SK-N-SH (cell line): Measurements from ENCODE around the gene ASB3. TPM values are rescaled to one million over a fixed set of nuclear protein-coding genes. Genes with fewer than 3 reads are reported as not detected.
"Not testable (repeated sequence)": the region's sequence is repeated elsewhere in the genome, so short reads cannot be mapped to it uniquely, and the experiment has no call there.

Experiments used
- CTCF ChIA-PET: fragments of 300-600, 350-600 bp; formaldehyde crosslinking; extraction: SDS; loops from one replicate; lab custom pipeline; 2021; lab: Yijun Ruan, JAX
- POLR2A ChIA-PET: fragments of 350-600 bp; sonication (Branson Sonifier 250); formaldehyde crosslinking; extraction: SDS; loops from one replicate; lab custom pipeline; 2020; ENCODE audit warnings: antibody characterized with exemption, inconsistent platforms; lab: Yijun Ruan, JAX
- DNase-seq: peaks from one replicate; pipeline ENCODE4 v3.0.0; 2012
- H2AFZ ChIP-seq: fragments of 200-600 bp; sonication (generic); 2 replicates; pipeline ENCODE4 v1.8.1; 2016; ENCODE audit warnings: antibody characterized with exemption, mild to moderate bottlenecking, low read depth
- H3F3A ChIP-seq: fragments of 200-600 bp; sonication (generic); replicated peaks from 2 replicates; pipeline ENCODE3; 2016; ENCODE audit warnings: antibody characterized with exemption, mild to moderate bottlenecking; ENCODE audit not compliant: insufficient read depth
- H3K27ac ChIP-seq, 2 experiments: fragments of 200-500 bp in 1 of 2; fragments of 200-600 bp in 1 of 2; sonication (Bioruptor generic) in 1 of 2; sonication (generic), shearing (Covaris generic) in 1 of 2; 2 replicates each; pipeline versions ENCODE4 v1.5.1 to v1.6.1; 2014 to 2016; ENCODE audit warnings: low read depth in 2 of 2, inconsistent platforms in 1 of 2, low read length in 1 of 2, mild to moderate bottlenecking in 1 of 2, mixed read lengths in 1 of 2
- H3K27me3 ChIP-seq: fragments of 200-600 bp; sonication (generic), shearing (Covaris generic); 2 replicates; pipeline ENCODE4 v1.6.1; 2016; ENCODE audit warnings: mixed run types; ENCODE audit not compliant: insufficient read depth
- H3K36me3 ChIP-seq, 2 experiments: fragments of 200-500 bp in 1 of 2; fragments of 200-600 bp in 1 of 2; sonication (Bioruptor generic) in 1 of 2; sonication (generic) in 1 of 2; replicated peaks in 1 of 2; 2 replicates each; pipeline versions ENCODE3 to v1.5.1; 2014 to 2016; ENCODE audit warnings: low read length in 1 of 2, mild to moderate bottlenecking in 1 of 2; ENCODE audit not compliant: insufficient read depth in 2 of 2, control insufficient read depth in 1 of 2
- H3K4me1 ChIP-seq, 2 experiments: fragments of 200-500 bp in 1 of 2; fragments of 200-600 bp in 1 of 2; sonication (Bioruptor generic) in 1 of 2; sonication (generic), shearing (Covaris generic) in 1 of 2; 2 replicates each; pipeline versions ENCODE4 v1.5.1 to v1.6.1; 2014 to 2016; ENCODE audit warnings: low read depth in 1 of 2, low read length in 1 of 2, mixed run types in 1 of 2; ENCODE audit not compliant: insufficient read depth in 2 of 2, control insufficient read depth in 1 of 2
- H3K4me2 ChIP-seq: fragments of 200-600 bp; sonication (generic), shearing (Covaris generic); 2 replicates; pipeline ENCODE4 v1.6.1; 2017; ENCODE audit warnings: mixed run types
- H3K4me3 ChIP-seq, 2 experiments: fragments of 200-500 bp in 1 of 2; fragments of 200-600 bp in 1 of 2; sonication (Bioruptor generic) in 1 of 2; sonication (generic), shearing (Covaris generic) in 1 of 2; 2 replicates each; pipeline versions ENCODE4 v1.5.1 to v1.8.1; 2014 to 2016; ENCODE audit warnings: low read depth in 2 of 2, inconsistent platforms in 1 of 2, low read length in 1 of 2, mild to moderate bottlenecking in 1 of 2, mixed read lengths in 1 of 2, moderate library complexity in 1 of 2
- H3K79me2 ChIP-seq: fragments of 200-600 bp; sonication (generic); 2 replicates; pipeline ENCODE4 v1.8.1; 2017; ENCODE audit warnings: mild to moderate bottlenecking; ENCODE audit not compliant: insufficient read depth
- H3K9ac ChIP-seq: fragments of 200-600 bp; sonication (generic); 2 replicates; pipeline ENCODE4 v1.6.1; 2017; ENCODE audit warnings: mixed run types
- H3K9me2 ChIP-seq: fragments of 200-600 bp; sonication (generic); 2 replicates; pipeline ENCODE4 v1.6.1; 2017; ENCODE audit warnings: mixed run types
- H3K9me3 ChIP-seq: fragments of 200-600 bp; sonication (generic); 2 replicates; pipeline ENCODE4 v1.6.1; 2017; ENCODE audit warnings: mixed run types, mild to moderate bottlenecking, moderate library complexity
- H4K20me1 ChIP-seq: fragments of 200-600 bp; sonication (generic); 2 replicates; pipeline ENCODE4 v1.6.1; 2017; ENCODE audit warnings: mild to moderate bottlenecking, mixed run types; ENCODE audit not compliant: insufficient read depth
- CHD2 ChIP-seq: fragments of 150-350 bp; IDR thresholded peaks from 2 replicates; pipeline ENCODE4 v1.6.1; 2018; ENCODE audit warnings: low read length; ENCODE audit not compliant: partially characterized antibody
- ELF1 ChIP-seq: IDR thresholded peaks from 2 replicates; pipeline ENCODE4 v1.4.0; 2012
- EP300 ChIP-seq, 2 experiments: IDR thresholded peaks; 2 replicates each; pipeline versions ENCODE4 v1.4.0 to v1.6.1; 2012; ENCODE audit warnings: borderline replicate concordance in 1 of 2, low read depth in 1 of 2, low read length in 1 of 2
- EZH2phosphoT487 ChIP-seq: fragments of 200-600 bp; sonication (generic); IDR thresholded peaks from 2 replicates; pipeline ENCODE4 v1.6.1; 2017; ENCODE audit warnings: low read depth, mixed run types, mild to moderate bottlenecking, antibody characterized with exemption, moderate library complexity, borderline replicate concordance
- NRF1 ChIP-seq: IDR thresholded peaks from 2 replicates; pipeline ENCODE4 v1.6.1; 2012; ENCODE audit warnings: low read depth, mild to moderate bottlenecking, low read length
- RAD21 ChIP-seq: IDR thresholded peaks from 2 replicates; pipeline ENCODE4 v1.6.1; 2012; ENCODE audit warnings: mild to moderate bottlenecking, low read length
- RCOR1 ChIP-seq: fragments of 150-350 bp; IDR thresholded peaks from 2 replicates; pipeline ENCODE4 v1.6.1; 2017; ENCODE audit warnings: antibody characterized with exemption, low read length
- RFX5 ChIP-seq: IDR thresholded peaks from 2 replicates; pipeline ENCODE4 v1.6.1; 2012; ENCODE audit warnings: mild to moderate bottlenecking, improper control_type of control experiment, low read length
- SMC3 ChIP-seq: IDR thresholded peaks from 2 replicates; pipeline ENCODE4 v1.6.1; 2012; ENCODE audit warnings: low read depth, low read length, improper control_type of control experiment
- TEAD4 ChIP-seq: IDR thresholded peaks from 2 replicates; pipeline ENCODE4 v1.4.0; 2012; ENCODE audit warnings: mild to moderate bottlenecking, borderline replicate concordance; ENCODE audit not compliant: insufficient read depth
- WGBS: methylation state at CpG from one replicate; pipeline ENCODE4 v1.1.6; 2017; ENCODE audit warnings: low lambda C conversion rate; 5-methylcytosine and 5-hydroxymethylcytosine counted together
- polyA plus RNA-seq, 3 experiments: library from polyadenylated mRNA; depleted of rRNA; stranded (reverse); fragments of >200 nt; gene quantifications; 2 replicates each; pipeline ENCODE4 v1.2.3, GENCODE V29; 2012
- TF ChIP-seq, protein P1 (sequence below): IDR thresholded peaks from 2 replicates; pipeline ENCODE4 v1.6.1; 2012; ENCODE audit warnings: mild to moderate bottlenecking, low read depth, low read length, moderate library complexity
- TF ChIP-seq, protein P2 (sequence below): fragments of 150-350 bp; IDR thresholded peaks from 2 replicates; pipeline ENCODE4 v1.6.1; 2016; ENCODE audit warnings: mild to moderate bottlenecking, low read depth, low read length
- TF ChIP-seq, protein P3 (sequence below): fragments of 200-600 bp; sonication (generic); IDR thresholded peaks from 2 replicates; pipeline ENCODE4 v1.6.1; 2017; ENCODE audit warnings: antibody characterized with exemption, mild to moderate bottlenecking, moderate library complexity
- TF ChIP-seq, protein P4 (sequence below): IDR thresholded peaks from 2 replicates; pipeline ENCODE4 v1.4.0; 2012; ENCODE audit warnings: low read depth, borderline replicate concordance

ASB3 gene
- polyA plus RNA-seq, 1 of the 3 experiments (the other 2 are of a cell fraction) = 16.2 TPM

DNA sequence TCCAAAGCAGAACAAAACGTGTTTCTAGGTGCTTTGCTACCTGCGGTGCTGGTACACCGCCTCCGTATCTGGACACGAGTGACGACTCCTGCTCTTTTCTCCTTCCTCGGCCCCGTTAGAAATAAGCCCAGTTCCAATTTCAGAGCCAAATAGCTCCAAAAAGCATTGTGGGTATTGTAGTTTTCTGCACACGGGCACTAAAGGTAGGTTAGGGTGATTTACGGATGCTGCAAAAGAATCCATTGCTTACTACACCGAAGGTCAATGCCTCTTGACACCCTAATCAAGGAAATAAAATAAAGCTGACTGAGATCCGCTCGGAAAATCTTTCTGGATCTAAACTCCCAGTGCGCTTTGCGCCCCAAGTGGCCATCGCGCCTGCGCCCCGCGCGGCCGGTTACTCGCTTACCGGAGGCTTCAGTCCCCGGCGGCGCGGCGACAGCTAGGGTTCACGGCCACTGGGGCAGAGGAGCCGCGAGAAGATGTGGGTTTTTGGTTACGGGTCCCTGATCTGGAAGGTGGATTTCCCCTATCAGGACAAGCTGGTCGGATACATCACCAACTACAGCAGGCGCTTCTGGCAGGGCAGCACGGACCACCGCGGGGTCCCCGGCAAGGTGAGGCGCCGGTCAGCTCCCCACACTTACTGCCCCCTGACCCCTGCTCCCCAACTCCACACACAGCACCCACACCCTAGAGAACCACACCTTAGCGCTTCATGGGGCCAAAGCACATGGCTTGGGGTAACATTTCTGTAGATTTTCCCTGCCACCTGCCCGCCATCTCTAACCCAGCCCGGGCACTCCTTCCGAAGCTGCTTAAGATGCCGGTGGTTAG, 19.1 kb downstream of the ASB3 start, which contains the start of gene CHAC2 (continued):
- TF ChIP-seq EZH2phosphoT487 (no peak), EP300 (IDR thresholded peaks at IDR 0.05; ENCODE audit: borderline replicate concordance in 1 of 2, low read depth in 1 of 2, low read length in 1 of 2) (no peak), CHD2 (peak; percentile 61), RFX5 (no peak), TEAD4 (no peak), SMC3 (no peak), RCOR1 (no peak), ELF1 (0 out of 2 replicates have a peak, but pooled peaks have one; percentile 24)
- TF ChIP-seq, protein P1, sequence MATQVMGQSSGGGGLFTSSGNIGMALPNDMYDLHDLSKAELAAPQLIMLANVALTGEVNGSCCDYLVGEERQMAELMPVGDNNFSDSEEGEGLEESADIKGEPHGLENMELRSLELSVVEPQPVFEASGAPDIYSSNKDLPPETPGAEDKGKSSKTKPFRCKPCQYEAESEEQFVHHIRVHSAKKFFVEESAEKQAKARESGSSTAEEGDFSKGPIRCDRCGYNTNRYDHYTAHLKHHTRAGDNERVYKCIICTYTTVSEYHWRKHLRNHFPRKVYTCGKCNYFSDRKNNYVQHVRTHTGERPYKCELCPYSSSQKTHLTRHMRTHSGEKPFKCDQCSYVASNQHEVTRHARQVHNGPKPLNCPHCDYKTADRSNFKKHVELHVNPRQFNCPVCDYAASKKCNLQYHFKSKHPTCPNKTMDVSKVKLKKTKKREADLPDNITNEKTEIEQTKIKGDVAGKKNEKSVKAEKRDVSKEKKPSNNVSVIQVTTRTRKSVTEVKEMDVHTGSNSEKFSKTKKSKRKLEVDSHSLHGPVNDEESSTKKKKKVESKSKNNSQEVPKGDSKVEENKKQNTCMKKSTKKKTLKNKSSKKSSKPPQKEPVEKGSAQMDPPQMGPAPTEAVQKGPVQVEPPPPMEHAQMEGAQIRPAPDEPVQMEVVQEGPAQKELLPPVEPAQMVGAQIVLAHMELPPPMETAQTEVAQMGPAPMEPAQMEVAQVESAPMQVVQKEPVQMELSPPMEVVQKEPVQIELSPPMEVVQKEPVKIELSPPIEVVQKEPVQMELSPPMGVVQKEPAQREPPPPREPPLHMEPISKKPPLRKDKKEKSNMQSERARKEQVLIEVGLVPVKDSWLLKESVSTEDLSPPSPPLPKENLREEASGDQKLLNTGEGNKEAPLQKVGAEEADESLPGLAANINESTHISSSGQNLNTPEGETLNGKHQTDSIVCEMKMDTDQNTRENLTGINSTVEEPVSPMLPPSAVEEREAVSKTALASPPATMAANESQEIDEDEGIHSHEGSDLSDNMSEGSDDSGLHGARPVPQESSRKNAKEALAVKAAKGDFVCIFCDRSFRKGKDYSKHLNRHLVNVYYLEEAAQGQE = no peak
- TF ChIP-seq, protein P2, sequence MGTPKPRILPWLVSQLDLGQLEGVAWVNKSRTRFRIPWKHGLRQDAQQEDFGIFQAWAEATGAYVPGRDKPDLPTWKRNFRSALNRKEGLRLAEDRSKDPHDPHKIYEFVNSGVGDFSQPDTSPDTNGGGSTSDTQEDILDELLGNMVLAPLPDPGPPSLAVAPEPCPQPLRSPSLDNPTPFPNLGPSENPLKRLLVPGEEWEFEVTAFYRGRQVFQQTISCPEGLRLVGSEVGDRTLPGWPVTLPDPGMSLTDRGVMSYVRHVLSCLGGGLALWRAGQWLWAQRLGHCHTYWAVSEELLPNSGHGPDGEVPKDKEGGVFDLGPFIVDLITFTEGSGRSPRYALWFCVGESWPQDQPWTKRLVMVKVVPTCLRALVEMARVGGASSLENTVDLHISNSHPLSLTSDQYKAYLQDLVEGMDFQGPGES = no peak
- TF ChIP-seq, protein P3, sequence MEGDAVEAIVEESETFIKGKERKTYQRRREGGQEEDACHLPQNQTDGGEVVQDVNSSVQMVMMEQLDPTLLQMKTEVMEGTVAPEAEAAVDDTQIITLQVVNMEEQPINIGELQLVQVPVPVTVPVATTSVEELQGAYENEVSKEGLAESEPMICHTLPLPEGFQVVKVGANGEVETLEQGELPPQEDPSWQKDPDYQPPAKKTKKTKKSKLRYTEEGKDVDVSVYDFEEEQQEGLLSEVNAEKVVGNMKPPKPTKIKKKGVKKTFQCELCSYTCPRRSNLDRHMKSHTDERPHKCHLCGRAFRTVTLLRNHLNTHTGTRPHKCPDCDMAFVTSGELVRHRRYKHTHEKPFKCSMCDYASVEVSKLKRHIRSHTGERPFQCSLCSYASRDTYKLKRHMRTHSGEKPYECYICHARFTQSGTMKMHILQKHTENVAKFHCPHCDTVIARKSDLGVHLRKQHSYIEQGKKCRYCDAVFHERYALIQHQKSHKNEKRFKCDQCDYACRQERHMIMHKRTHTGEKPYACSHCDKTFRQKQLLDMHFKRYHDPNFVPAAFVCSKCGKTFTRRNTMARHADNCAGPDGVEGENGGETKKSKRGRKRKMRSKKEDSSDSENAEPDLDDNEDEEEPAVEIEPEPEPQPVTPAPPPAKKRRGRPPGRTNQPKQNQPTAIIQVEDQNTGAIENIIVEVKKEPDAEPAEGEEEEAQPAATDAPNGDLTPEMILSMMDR = no peak; the same call in 1 of the 2 replicates

DNA sequence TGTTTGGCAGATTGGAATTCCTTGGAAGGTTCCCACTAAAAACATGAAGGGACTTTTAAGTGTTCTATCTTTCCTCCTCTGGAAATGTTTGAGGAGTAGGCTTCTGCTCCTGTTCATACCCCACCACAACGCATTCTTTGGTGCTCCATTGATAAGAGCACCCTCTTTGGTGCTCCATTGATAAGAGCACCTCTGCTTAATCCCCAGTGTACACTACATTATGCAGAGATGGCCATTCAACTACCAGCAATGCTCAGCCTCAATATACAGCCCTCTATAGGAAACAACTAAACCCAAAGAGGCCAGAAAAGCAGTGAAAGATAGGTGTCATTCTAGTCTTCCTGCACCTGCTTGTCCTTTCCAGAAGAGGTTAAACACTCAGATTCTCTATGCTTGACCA, 21.0 kb downstream of the ASB3 start:
- Histone ChIP-seq H3K4me3 (no peak overlapping the region), H2AFZ (no peak overlapping the region), H3K27me3 (no peaks in the 10 kb centered on the region), H3K4me1 (peaks cover 4 to 5% of the 10 kb centered on the region in 2 experiments; a peak in 3 of 4 replicates), H3K9me3 (no peaks in the 10 kb centered on the region), H3K9ac (no peak overlapping the region), H3K9me2 (no peaks in the 10 kb centered on the region), H3K36me3 (peaks cover 15 to 35% of the 10 kb centered on the region in 2 experiments), H3K27ac (no peak overlapping the region), H3F3A (peaks cover 11% of the 10 kb centered on the region), H3K4me2 (no peak overlapping the region), H4K20me1 (no peaks in the 10 kb centered on the region), H3K79me2 (peaks cover 39% of the 10 kb centered on the region)
- 93% methylated on average over 1 of the region's 1 CpG for WGBS
- ChIA-PET POLR2A (no interaction called here), CTCF (no interaction called here)
- DNase-seq = no peak
- TF ChIP-seq, protein P4, sequence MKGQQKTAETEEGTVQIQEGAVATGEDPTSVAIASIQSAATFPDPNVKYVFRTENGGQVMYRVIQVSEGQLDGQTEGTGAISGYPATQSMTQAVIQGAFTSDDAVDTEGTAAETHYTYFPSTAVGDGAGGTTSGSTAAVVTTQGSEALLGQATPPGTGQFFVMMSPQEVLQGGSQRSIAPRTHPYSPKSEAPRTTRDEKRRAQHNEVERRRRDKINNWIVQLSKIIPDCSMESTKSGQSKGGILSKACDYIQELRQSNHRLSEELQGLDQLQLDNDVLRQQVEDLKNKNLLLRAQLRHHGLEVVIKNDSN = no peak
- TF ChIP-seq SMC3 (no peak), NRF1 (no peak), EZH2phosphoT487 (no peak), RAD21 (no peak)
- TF ChIP-seq, protein P3 = no peak

DNA sequence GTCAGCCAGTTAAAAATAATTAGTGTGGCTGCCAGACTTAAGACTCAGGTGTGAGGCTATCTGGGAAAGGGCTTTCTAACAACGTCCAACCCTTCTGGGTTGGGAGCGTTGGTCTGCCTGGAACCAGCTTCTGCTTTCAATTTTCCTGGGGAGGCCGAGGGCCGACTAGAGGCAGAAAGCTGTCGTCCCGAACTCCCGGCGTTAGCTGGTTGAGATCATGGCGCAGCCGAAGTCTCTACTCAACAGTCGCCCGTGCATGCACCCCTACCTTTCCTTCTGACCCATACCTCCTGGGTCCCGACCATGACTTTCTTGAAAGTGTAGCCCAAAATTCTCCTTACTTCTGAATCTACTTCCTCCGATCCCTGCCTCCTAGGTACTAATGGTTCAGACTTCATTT, 29.5 kb downstream of the ASB3 start:
- H3K4me1 ChIP-seq, H3K79me2 ChIP-seq, DNase-seq, H4K20me1 ChIP-seq, CTCF ChIA-PET, POLR2A ChIA-PET, H3K9me2 ChIP-seq, H3K4me3 ChIP-seq, H3K27ac ChIP-seq, H3K9me3 ChIP-seq, H2AFZ ChIP-seq, H3K9ac ChIP-seq, H3F3A ChIP-seq, H3K4me2 ChIP-seq, H3K27me3 ChIP-seq: not testable (repeated sequence)
- 96% methylated on average over 14 of the region's 14 CpGs for WGBS
- H3K36me3 ChIP-seq = peaks cover 11 to 19% of the 10 kb centered on the region in 2 experiments
